Suppressor macrophage treated with lipopolysaccharide for 1 hour (primary cell): Measurements from ENCODE around the gene DYNC2LI1.
"Not testable (repeated sequence)": the region's sequence is repeated elsewhere in the genome, so short reads cannot be mapped to it uniquely, and the experiment has no call there.

Experiments used
- DNase-seq, 3 donors: peaks; one replicate each; pipeline ENCODE4 v3.0.0-alpha.2; 2020 to 2022

Gene DYNC2LI1

GRCh38 chr2:43773876-43774613 is at the start of gene DYNC2LI1:
TSS of gene DYNC2LI1 (plus strand) at chr2:43774039. CDS start at chr2:43774139, 100 bp downstream.
- peak; percentile 92 to 94 (median 94) for DNase-seq

GRCh38 chr2:43724728-43725526 is 48.9 kb upstream of the DYNC2LI1 start:
- DNase-seq, result no peak

- DNase-seq, result no peak
Measured at GRCh38 chr2:43725711-43726246, 48.1 kb upstream of the DYNC2LI1 start.

- not testable (repeated sequence) for DNase-seq
Measured at GRCh38 chr2:43726961-43727633, 46.7 kb upstream of the DYNC2LI1 start.

GRCh38 chr2:43727634-43728014 is 46.2 kb upstream of the DYNC2LI1 start:
- DNase-seq, result no peak

- no peak for DNase-seq
Measured at GRCh38 chr2:43729491-43730174, 44.2 kb upstream of the DYNC2LI1 start.

GRCh38 chr2:43731211-43731610 is 42.6 kb upstream of the DYNC2LI1 start:
- no peak for DNase-seq

GRCh38 chr2:43736637-43737036 is 37.2 kb upstream of the DYNC2LI1 start:
- DNase-seq, result no peak

- DNase-seq, result no peak
Measured at GRCh38 chr2:43737097-43737854, 36.6 kb upstream of the DYNC2LI1 start.

- DNase-seq, result no peak
Measured at GRCh38 chr2:43737855-43738254, 36.0 kb upstream of the DYNC2LI1 start.

- DNase-seq, result no peak
Measured at GRCh38 chr2:43738257-43738656, 35.6 kb upstream of the DYNC2LI1 start.

- DNase-seq, result no peak
Measured at GRCh38 chr2:43743706-43744105, 30.1 kb upstream of the DYNC2LI1 start.

GRCh38 chr2:43745457-43745856 is 28.4 kb upstream of the DYNC2LI1 start:
- DNase-seq, result no peak

- no peak for DNase-seq
Measured at GRCh38 chr2:43748333-43748732, 25.5 kb upstream of the DYNC2LI1 start.

GRCh38 chr2:43749583-43749982 is 24.3 kb upstream of the DYNC2LI1 start:
- no peak for DNase-seq

- DNase-seq, result no peak
Measured at GRCh38 chr2:43751476-43751990, 22.3 kb upstream of the DYNC2LI1 start.

GRCh38 chr2:43752302-43752701 is 21.5 kb upstream of the DYNC2LI1 start:
- DNase-seq, result no peak

GRCh38 chr2:43754180-43754579 is 19.7 kb upstream of the DYNC2LI1 start:
- DNase-seq, result no peak

- no peak for DNase-seq
Measured at GRCh38 chr2:43758739-43759138, 15.1 kb upstream of the DYNC2LI1 start.

GRCh38 chr2:43759195-43759594 is 14.6 kb upstream of the DYNC2LI1 start:
- DNase-seq, result no peak

- no peak for DNase-seq
Measured at GRCh38 chr2:43762286-43762685, 11.6 kb upstream of the DYNC2LI1 start.

GRCh38 chr2:43763091-43763490 is 10.7 kb upstream of the DYNC2LI1 start:
- DNase-seq, result no peak
